COLO668 (cell line): ENCODE results near the gene PLCB4.
"Not testable (repeated sequence)": the region's sequence is repeated elsewhere in the genome, so short reads cannot be mapped to it uniquely, and the experiment has no call there.

ENCODE experiments used
- DNase-seq: peaks from one replicate; lab custom pipeline; 2025; ENCODE audit not compliant: unreplicated experiment; lab: John Stamatoyannopoulos, UW

The PLCB4 gene

GRCh38 chr20:9353180-9353915 is 284.5 kb downstream of the PLCB4 start:
- DNase-seq, result no peak

- DNase-seq, result no peak
These were observed 285.0 kb downstream of the PLCB4 start for GRCh38 chr20:9353916-9354276.

- DNase-seq, result no peak
These were observed 285.7 kb downstream of the PLCB4 start for GRCh38 chr20:9354579-9354978.

GRCh38 chr20:9358001-9358400 is 289.1 kb downstream of the PLCB4 start:
- DNase-seq, result no peak

DNA sequence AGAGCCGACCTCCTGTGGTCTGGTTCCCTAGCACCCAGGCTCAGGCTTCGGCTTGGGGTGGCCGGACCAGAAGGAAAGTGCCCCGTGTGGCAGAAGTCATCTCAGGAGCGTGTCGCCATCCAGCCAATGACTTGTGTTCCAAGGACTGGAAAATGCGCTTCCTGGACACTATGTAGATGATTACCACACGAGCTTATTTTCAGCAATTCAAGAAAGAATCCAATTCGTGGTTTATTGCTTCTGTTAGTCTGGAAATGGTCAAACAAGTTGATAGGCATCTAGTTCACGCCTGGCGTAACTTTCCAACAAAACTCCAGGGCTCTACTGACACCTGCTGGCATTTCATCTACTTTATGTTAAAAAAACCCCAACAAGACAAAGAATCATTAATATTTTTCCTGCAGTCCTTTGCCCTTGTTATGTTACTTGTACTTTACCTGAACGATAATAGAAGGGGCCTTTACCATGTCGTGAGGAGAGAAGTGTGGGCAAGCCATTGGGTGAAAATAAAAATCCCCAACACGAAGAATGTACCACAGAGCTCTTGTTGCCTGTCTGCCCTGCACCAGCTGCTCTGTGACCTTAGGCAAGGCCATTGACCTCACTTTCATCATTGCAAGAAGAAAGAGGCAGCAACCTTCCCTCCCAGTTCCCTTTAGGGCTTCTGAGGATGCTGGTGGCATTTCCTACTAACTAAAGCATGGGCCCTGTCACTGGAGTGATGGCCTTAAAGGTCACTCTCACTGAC is 290.8 kb downstream of the PLCB4 start:
- no peak for DNase-seq

DNA sequence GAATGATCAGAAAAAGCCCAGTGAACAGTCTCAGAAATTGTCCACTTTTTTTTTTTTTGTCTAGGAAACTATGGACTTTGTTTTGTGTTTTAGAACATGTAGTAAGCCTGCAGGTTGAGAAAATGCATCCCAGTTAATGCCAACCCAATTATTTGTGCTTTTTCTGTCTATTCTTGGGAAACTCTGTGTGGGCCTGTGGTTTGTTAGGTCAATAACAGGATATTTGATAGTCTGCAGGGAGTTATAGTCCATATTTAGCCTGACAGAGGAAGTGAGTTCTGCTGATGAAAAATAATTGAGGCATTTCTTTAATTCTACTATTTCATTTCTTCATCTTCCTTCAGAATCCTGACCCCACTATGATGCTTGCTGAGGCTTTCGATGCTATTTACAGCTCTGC is 291.5 kb downstream of the PLCB4 start:
- DNase-seq, result no peak

GRCh38 chr20:9363673-9364072 is 294.8 kb downstream of the PLCB4 start:
- no peak for DNase-seq

- DNase-seq, result no peak
These were observed 298.4 kb downstream of the PLCB4 start for GRCh38 chr20:9367328-9367727.

DNA sequence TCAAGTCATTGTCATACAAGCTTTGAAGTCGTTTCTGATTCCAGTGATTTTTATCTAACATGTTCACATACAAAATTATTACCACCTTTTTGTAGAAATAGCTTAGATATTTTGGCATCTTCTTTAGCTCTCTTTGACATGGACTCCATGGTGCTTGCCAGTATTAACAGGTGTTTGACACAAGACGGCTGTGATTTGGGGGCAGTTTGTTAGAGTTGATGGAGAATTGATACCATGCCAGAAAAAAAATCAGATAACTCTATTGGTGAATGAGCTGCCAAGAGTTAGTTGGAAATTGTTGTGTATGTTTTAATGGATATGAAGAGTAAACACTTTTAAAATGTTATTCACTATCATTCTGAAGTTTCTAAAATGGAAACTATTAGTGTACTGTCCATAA is 298.9 kb downstream of the PLCB4 start:
- no peak for DNase-seq

DNA sequence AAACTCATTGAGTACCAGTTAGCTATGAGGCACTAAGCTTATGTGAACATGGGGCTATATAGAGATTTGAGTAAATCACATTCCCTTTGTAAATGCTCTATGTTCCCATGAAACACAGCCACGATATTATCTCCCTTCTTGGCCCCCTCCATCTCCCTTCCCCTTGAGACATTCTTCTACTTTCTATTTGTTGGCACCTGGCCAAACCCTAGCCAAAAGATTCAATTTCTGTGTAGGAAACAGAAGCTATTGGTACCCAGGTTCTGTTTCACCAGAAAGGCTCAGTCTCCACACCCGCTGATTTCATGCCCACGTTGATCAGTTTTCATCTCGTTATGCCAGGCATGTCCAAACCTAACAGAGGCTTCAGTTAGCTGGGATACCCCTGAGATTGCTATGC is 300.0 kb downstream of the PLCB4 start:
- no peak for DNase-seq

DNA sequence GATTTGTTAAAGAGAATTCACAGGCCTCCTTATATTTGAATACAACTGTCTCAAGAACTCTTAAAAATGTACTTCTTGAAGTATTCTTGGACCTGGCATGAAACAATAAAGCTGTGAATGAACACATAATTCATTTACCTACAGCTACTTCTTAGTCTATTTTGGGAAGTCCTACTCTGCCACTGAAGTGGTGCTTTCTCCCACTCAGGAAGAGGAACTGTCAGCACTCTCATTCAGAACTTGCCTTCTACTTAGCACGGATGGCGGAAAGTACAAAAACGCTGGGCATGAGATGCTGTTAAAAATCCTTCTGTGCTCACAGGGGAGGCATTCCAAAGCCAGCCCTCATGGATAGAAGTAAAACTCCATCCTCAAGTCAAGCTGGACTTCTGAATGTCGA is 300.7 kb downstream of the PLCB4 start:
- DNase-seq, result no peak

DNA sequence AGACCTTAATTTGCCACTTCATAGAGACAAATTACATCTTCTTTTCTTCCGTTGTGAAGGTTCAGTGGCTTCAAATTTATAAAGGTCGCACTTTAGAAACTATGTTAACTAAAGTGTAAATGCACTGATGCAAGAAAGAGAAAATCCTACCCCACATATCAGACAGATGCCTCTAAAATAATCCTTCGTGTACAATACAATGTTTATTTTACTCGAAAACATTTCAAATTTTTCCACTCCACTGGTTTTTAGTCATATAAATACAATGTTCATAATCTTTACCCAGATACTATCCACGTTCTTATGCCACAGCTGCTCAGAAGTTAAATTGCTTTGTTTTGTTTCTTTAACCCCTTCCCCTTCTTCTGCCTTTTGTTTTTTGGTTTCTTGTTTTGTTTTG is 305.2 kb downstream of the PLCB4 start:
- no peak for DNase-seq

- no peak for DNase-seq
These were observed 305.6 kb downstream of the PLCB4 start for GRCh38 chr20:9374480-9374879.

- DNase-seq, result no peak
These were observed 306.4 kb downstream of the PLCB4 start for GRCh38 chr20:9375221-9375681.

GRCh38 chr20:9377007-9377406 is 308.1 kb downstream of the PLCB4 start:
- no peak for DNase-seq

DNA sequence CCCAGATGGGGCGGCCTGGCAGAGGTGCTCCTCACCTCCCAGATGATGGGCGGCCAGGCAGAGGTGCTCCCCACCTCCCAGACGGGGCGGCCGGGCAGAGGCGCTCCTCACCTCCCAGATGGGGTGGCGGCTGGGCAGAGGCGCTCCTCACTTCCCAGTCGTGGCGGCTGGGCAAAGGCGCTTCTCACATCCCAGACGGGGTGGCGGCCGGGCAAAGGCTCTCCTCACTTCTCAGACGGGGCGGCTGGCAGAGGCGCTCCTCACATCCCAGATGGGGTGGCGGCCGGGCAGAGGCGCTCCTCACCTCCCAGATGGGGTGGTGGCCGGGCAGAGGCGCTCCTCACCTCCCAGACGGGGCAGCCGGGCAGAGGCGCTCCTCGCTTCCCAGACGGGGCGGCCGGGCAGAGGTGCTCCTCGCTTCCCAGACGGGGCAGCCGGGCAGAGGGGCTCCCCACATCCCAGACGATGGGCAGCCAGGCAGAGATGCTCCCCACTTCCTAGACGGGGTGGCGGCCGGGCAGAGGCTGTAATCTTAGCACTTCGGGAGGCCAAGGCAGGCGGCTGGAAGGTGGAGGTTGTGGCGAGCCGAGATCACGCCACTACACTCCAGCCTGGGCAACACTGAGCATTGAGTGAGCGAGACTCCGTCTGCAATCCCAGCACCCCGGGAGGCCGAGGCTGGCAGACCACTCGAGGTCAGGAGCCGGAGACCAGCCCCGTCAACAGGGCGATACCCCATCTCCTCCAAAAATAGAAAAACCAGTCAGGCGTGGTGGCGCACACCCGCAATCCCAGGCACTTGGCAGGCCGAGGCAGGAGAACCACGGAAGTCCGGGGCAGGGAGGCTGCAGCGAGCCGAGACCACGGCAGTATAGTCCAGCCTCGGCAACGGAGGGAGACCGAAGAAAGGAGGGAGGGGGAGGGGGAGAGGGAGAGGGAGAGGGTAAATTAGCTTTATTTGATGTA is 316.7 kb downstream of the PLCB4 start:
- not testable (repeated sequence) for DNase-seq

GRCh38 chr20:9388160-9388812 is 319.4 kb downstream of the PLCB4 start:
- DNase-seq, result no peak

DNA sequence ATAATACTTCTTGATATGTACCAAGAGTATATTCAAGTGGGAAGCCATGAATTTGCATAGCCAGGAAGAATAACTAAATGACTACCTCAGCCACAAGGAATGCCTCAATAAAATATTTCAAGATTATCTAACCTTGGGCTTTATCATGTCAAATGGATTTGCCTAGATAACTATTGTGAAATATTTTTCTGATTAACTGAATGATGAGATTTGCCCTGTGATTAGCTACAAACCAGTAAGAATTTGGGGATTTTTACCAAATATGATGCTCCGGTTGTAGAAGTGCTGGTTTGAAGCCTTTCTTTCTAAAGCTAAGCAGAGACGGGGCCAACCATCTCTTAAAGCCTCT is 319.9 kb downstream of the PLCB4 start:
- DNase-seq, result no peak

- DNase-seq, result no peak
These were observed 320.5 kb downstream of the PLCB4 start for GRCh38 chr20:9389346-9389745.

DNA sequence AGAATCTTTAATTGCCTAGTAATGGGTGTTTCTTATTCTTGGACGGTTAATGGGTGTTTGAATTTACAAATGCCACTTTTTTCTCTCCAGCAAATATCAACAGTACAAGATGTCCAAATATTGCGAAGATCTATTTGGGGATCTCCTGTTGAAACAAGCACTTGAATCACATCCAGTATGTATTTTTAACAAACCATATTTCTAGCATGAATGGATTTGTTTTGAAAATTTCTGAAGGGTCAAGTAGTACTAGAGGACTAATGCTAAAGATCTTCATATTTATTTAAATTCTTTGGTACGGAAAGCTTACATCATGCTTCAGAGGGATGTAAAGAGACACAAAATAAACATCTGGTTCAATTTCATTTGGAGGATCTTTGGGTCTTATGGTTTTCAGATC is 321.6 kb downstream of the PLCB4 start:
- no peak for DNase-seq
